ENCODE results near the gene ZBTB39. TPM values are rescaled to one million over a fixed set of nuclear protein-coding genes. Genes with fewer than 3 reads are reported as not detected.

ZBTB39 gene
- total and polyA plus RNA-seq, 4 donors: 1.8 to 9.9 (median 3.0) TPM

DNA sequence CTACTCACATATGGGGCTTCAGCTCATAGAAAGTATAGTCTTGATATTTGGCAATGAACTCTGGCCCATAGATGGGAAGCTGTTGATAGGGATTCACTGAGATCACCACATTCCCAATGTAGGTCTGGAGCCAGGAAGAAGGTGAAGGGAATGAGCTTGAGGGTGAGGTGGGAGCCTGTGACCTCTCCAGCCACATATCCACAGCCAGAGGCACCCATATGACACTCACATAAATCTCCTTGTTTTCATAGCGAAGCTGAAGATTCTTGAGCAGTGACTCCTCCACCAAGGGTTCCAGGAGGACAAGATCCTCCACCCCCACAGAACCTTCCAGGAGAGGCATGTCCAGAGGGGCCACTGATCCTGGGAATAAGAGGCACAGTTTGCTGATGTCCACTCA is 41.6 kb upstream of the ZBTB39 start:
- no peak overlapping the region for H3K4me3 ChIP-seq (ENCODE audit: low read depth in 1 of 3, low read length in 3 of 3)
- no peaks in the 10 kb centered on the region for H3K9me3 ChIP-seq (ENCODE audit: control insufficient read depth in 4 of 4, low read length in 3 of 4)
- no peaks in the 10 kb centered on the region for H3K27me3 ChIP-seq (ENCODE audit: control insufficient read depth in 4 of 4, insufficient read depth in 4 of 4, low read length in 3 of 4)
- H3K4me1 ChIP-seq (ENCODE audit: control insufficient read depth in 4 of 4, insufficient read depth in 4 of 4, low read length in 3 of 4): no peaks in the 10 kb centered on the region
- H3K27ac ChIP-seq (ENCODE audit: low read depth in 1 of 2, low read length in 2 of 2): no peak overlapping the region
- WGBS: 91% methylated on average over 1 of the region's 1 CpG
- no peaks in the 10 kb centered on the region for H3K36me3 ChIP-seq (ENCODE audit: control insufficient read depth in 4 of 4, insufficient read depth in 3 of 4, low read depth in 1 of 4, low read length in 3 of 4)
- TF ChIP-seq HNF4A (conservative IDR thresholded peaks at IDR 0.05): no peak
- no peak for TF ChIP-seq HNF4G (IDR thresholded peaks at IDR 0.05)
- TF ChIP-seq, protein P1, sequence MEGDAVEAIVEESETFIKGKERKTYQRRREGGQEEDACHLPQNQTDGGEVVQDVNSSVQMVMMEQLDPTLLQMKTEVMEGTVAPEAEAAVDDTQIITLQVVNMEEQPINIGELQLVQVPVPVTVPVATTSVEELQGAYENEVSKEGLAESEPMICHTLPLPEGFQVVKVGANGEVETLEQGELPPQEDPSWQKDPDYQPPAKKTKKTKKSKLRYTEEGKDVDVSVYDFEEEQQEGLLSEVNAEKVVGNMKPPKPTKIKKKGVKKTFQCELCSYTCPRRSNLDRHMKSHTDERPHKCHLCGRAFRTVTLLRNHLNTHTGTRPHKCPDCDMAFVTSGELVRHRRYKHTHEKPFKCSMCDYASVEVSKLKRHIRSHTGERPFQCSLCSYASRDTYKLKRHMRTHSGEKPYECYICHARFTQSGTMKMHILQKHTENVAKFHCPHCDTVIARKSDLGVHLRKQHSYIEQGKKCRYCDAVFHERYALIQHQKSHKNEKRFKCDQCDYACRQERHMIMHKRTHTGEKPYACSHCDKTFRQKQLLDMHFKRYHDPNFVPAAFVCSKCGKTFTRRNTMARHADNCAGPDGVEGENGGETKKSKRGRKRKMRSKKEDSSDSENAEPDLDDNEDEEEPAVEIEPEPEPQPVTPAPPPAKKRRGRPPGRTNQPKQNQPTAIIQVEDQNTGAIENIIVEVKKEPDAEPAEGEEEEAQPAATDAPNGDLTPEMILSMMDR (IDR thresholded peaks at IDR 0.05; ENCODE audit: low read depth, low read length, missing input control): no peak
- no peak for TF ChIP-seq TAF1 (conservative IDR thresholded peaks at IDR 0.05)
- no peak for TF ChIP-seq EGR1 (IDR thresholded peaks at IDR 0.05; ENCODE audit: low read depth in 2 of 2)
- TF ChIP-seq RXRA (IDR thresholded peaks at IDR 0.05): no peak
- TF ChIP-seq, protein P2, sequence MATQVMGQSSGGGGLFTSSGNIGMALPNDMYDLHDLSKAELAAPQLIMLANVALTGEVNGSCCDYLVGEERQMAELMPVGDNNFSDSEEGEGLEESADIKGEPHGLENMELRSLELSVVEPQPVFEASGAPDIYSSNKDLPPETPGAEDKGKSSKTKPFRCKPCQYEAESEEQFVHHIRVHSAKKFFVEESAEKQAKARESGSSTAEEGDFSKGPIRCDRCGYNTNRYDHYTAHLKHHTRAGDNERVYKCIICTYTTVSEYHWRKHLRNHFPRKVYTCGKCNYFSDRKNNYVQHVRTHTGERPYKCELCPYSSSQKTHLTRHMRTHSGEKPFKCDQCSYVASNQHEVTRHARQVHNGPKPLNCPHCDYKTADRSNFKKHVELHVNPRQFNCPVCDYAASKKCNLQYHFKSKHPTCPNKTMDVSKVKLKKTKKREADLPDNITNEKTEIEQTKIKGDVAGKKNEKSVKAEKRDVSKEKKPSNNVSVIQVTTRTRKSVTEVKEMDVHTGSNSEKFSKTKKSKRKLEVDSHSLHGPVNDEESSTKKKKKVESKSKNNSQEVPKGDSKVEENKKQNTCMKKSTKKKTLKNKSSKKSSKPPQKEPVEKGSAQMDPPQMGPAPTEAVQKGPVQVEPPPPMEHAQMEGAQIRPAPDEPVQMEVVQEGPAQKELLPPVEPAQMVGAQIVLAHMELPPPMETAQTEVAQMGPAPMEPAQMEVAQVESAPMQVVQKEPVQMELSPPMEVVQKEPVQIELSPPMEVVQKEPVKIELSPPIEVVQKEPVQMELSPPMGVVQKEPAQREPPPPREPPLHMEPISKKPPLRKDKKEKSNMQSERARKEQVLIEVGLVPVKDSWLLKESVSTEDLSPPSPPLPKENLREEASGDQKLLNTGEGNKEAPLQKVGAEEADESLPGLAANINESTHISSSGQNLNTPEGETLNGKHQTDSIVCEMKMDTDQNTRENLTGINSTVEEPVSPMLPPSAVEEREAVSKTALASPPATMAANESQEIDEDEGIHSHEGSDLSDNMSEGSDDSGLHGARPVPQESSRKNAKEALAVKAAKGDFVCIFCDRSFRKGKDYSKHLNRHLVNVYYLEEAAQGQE (IDR thresholded peaks at IDR 0.05): no peak
- TF ChIP-seq, protein P3, sequence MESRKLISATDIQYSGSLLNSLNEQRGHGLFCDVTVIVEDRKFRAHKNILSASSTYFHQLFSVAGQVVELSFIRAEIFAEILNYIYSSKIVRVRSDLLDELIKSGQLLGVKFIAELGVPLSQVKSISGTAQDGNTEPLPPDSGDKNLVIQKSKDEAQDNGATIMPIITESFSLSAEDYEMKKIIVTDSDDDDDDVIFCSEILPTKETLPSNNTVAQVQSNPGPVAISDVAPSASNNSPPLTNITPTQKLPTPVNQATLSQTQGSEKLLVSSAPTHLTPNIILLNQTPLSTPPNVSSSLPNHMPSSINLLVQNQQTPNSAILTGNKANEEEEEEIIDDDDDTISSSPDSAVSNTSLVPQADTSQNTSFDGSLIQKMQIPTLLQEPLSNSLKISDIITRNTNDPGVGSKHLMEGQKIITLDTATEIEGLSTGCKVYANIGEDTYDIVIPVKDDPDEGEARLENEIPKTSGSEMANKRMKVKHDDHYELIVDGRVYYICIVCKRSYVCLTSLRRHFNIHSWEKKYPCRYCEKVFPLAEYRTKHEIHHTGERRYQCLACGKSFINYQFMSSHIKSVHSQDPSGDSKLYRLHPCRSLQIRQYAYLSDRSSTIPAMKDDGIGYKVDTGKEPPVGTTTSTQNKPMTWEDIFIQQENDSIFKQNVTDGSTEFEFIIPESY (IDR thresholded peaks at IDR 0.05): no peak
- no peak for TF ChIP-seq FOXA1 (IDR thresholded peaks at IDR 0.05)
- TF ChIP-seq GABPA (IDR thresholded peaks at IDR 0.05 in 1 of 2, conservative IDR thresholded peaks at IDR 0.05 in 1 of 2): no peak
- TF ChIP-seq, protein P4, sequence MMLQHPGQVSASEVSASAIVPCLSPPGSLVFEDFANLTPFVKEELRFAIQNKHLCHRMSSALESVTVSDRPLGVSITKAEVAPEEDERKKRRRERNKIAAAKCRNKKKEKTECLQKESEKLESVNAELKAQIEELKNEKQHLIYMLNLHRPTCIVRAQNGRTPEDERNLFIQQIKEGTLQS (IDR thresholded peaks at IDR 0.05): no peak
- TF ChIP-seq YY1 (IDR thresholded peaks at IDR 0.05): no peak
- no peak for TF ChIP-seq NR2F2 (IDR thresholded peaks at IDR 0.05)
- TF ChIP-seq SP1 (IDR thresholded peaks at IDR 0.05): no peak
- no peak for TF ChIP-seq JUND (IDR thresholded peaks at IDR 0.05)
- TF ChIP-seq, protein P5, sequence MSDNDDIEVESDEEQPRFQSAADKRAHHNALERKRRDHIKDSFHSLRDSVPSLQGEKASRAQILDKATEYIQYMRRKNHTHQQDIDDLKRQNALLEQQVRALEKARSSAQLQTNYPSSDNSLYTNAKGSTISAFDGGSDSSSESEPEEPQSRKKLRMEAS (IDR thresholded peaks at IDR 0.05): no peak
- TF ChIP-seq FOXA2 (IDR thresholded peaks at IDR 0.05): no peak
- no peak for TF ChIP-seq RAD21 (IDR thresholded peaks at IDR 0.05)
- no peak overlapping the region for H3K9ac ChIP-seq (ENCODE audit: low read depth in 1 of 2, low read length in 2 of 2)
- DNase-seq (ENCODE audit: low spot score): no peak
